GM18508 (cell line): ENCODE data around the gene SMAD5.

Experiments used
- ATAC-seq: cut with Tn5 transposase; IDR thresholded peaks from one replicate; pipeline ENCODE4 v1.9.1; 2021; ENCODE audit warnings: moderate number of reproducible peaks; ENCODE audit not compliant: insufficient read depth, unreplicated experiment

The SMAD5 gene

DNA sequence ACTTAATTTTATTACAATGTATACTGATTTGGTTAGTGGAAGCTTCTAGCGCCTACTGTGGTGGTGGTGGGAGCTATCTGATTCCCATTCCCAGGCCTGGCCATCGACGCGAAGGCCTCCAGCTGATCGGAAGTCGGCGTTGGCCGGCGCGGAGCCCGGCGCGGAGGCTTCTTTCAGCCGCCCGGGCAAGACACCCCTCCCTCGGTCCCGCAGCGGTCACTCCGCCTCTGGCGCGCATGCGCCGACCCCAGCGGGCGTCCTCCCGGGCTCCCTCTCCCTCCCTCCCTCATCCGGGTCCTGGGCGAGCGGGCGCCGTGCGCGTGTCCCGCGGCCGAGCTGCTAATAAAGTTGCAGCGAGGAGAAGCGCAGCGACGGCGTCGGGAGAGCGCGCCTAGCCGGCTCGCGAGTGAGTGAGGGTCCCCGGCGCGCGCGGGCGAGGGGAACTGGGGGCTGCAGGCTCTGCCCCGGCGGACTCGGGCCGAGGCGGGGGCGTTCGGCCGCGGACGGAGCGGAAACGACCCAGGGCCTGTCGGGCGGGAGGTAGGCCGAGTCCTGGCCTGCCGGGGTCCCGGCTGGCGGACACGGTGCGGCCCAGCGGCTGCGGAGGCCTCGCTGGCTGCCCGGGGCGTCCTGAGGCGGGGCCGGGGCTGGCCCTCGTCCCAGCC lies at the start of gene SMAD5:
TSS of gene SMAD5 (plus strand) at position 289 of the 665 bp plus-strand sequence. CDS start 20,916 bp downstream, outside the sequence.
- peak; percentile 56 for ATAC-seq

DNA sequence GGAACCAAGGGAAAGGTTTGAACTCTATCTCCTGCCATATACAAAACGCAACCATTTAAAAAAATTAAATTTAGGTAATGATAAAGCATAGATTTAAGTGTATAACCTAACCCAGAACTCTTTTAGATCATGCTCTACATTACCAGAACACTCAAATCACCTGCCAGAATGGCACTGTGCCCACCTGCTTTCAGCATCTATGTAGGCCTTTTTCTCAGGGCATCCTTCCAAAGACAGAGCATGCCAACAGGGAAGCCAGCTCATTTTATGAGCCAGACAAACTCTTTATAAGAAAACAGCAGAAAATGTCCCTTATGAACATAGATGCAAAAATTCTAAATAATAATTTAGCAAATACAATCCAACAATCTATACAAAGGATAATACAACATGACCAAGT lies 47.9 kb upstream of the SMAD5 start:
- ATAC-seq, result no peak

DNA sequence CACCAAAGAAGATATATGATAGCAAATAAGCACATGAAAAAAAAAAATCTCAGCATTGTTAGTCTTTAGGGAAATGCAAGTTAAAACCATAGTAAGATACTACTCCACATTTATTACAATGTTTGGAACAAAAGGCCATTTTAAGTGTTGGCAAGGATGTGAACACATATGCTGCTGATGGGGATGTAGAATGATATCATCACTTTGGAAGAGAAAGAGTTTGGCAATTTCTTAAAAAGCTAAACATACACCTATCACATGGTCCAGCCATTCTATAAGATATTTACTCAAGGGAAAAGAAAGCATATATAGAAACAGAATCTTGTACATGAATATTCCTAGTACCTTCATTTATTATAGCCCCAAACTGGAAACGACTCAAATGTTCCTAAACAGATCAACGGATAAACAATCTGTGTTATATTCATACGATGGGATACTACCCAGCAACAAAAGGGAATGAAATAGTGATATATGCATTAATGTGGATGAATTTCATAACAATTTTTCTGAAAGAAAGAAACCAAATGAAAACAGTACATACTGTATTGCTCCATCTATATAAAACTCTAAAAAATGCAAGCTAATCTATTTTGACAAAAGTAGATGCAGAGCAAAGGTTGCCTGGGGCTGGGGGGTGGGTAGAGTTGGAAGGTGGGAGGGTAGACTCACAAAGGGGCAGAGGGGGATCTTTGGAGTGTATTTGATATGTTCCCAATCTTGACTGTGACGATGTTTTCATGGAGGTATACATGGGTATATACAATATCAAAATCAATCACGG lies 45.7 kb upstream of the SMAD5 start:
- no peak for ATAC-seq

DNA sequence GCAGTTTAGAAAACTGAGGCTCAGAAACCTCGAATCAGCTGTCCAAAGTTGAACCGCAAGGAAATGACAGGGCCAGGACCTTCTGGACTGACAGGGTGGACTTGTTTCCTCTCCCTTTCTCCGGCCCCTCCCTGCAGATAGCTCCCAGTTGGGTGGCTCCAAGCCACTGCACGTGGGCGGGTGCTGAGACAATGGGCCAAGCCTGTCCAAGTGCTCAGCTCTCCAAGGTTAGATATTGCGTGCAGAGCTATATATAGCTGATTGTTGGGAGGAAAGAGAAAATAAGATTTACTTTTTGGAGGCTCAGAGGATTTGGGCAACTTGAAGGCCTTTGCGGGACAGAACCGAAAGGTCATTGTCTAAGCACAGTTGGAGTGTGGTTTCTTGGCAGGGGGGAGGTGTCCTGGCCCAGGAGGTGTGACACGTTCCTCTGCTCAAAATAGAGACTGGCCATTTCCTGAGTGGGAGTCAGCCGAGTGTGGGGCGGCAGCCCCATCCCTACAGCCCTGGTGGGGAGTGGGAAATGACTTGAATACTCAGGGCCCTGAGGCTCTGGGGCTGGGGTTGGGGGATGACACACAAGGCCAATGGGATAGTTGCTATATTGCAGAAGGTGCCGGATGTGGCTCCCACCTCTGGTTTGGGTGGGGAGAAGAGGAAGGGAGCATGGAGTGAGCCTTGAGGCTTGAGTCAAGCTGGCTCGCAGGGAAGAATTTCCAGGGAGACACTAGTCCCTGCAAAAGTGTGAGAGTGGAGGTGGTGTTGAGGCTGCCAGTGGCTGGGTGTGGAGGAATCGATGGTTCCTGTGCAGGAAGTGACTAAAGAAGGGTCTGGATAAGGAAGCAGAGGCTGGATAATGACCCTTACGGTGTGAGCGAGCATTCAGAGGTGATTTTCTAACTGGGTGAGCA lies 44.4 kb upstream of the SMAD5 start:
- no peak for ATAC-seq

DNA sequence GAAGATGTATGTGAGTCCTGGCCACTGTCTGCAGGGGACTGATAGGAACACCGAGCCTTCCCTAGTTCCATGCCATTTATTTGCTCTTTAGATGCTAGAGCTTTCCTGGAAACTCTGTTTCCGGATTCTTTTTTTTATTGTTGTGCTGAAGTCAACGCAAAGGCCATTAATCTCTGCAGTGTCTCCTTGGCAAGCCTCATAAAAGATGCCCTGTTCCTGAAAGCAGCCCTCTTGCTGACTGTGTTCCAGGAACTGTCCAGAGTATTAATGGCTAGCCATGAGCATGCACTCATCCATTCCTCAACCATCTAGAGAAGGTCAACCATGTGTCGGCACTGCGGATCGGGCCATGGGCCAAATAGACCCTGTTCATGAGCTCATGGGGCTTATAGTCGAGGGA lies 42.9 kb upstream of the SMAD5 start:
- no peak for ATAC-seq

DNA sequence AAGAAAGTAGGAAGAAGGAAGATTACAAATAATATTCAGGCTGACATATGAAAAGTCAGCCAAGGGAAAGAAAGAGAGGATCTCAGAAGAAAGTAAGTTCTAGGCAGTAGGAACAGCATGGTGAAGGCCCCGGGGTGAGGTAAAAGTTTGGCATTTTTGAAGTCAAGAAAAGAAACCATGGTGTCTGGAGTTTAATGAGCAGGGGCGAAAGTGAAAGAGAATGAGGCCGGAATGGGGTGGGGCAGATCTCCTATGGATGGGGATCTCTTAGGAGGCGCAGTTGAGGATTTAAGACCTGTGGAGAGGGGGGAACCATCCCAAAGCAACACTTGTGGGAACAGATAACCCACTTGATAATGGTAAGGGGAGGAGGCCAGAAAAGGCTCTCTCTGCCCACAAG lies 42.3 kb upstream of the SMAD5 start:
- ATAC-seq, result no peak

DNA sequence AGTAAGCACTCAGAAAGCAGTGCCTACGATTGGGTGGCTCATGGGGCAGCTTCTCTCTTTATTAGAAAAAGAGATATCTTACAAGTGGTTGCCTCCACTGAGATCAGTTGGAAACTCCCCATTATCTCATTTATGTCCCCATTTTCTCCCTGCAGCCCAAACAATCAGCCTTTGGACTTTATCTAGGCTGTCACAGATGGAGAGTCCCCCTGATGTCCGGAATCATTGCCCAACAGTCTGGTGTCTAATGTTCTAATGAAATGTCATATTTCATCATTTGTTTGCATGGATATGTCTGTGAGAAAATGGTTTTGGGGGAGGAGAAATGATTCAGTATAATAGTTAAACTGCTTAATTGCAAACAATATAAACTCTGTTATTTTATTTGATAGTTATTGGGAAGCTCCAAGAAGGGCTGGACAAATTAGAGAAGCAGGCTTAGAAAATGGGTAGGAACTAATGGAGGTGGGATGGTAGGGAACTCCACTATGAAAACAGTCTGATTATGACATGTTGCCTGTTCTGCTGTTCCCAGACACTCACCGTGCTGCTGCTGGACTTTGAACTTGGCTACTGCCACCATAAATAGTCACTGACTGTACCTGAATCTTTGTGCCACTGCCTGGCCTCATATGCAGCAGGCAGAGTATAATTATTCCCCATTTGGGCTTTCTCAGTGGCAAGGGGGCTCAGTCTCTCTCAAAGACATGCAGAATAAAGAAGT lies 38.3 kb upstream of the SMAD5 start:
- no peak for ATAC-seq

DNA sequence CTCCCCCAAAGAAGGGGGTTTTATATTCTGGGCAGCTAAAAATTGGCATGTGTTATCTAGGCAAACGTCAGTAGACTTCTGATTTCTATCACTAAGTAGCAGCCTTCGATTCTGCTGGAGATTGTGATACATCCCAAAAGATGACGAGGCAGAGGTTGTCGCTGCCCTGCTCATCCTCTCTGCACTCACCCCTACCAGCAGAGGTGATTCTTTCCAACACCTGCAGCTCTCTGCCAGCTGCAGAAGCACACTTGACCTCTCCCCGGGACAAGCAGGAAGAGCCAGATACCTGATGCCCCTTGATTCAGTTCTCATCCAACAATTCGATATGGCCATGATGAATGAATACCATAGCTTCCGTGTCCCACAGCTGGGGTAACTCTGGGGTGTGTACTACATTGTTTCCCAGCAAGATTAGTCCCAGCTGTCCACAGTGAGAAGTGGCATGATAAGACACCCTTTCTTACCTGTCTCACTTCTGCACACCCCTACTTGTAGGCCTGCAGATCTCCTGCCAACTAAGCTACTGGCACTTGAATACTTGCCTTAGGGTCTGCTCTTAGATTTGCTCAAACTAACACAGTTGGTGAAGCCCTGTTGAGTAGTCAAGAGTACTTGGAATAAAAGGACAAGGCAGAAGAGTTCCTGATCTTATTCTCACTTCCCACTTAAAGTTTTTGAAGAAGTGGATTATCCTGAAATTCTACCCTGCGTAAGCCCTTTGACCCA lies 37.6 kb upstream of the SMAD5 start:
- ATAC-seq, result no peak

DNA sequence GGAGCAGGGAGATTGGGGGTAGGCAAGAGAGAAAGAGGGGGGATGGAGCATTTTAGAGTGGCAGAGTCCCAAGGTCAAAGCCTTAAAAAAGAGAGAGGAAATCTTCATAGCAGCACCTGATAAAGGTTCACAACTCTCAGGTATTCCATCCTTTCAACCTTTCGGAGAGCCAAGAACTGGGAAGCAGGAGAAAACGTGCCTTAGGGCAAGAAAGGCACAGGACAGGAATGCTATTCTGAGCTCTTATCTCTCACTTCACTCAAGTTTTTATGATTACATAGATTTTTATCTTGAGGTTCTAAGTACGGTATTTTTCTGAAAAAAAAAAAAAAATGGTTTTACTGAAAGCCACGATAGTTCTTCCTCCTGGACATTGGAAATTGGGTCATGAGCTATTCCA lies 34.5 kb upstream of the SMAD5 start:
- ATAC-seq, result no peak

DNA sequence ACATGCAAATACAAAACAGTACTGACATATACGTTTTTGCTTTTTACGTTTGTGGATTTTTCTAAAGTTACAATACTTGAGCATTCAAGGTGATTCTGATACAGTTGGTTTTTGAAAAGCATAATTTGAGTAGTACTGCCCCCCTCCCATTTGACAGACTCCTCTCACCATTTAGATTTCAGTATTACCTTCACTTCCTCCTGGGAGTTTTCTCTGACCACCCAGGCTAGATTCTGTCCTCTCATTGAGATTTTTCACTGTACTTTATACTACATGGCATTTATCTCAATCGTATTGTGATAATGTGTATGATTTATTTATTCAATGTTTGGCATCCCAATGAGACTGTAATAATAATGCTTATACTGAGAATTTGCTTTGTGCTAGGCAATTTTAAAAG lies 32.8 kb upstream of the SMAD5 start:
- no peak for ATAC-seq

DNA sequence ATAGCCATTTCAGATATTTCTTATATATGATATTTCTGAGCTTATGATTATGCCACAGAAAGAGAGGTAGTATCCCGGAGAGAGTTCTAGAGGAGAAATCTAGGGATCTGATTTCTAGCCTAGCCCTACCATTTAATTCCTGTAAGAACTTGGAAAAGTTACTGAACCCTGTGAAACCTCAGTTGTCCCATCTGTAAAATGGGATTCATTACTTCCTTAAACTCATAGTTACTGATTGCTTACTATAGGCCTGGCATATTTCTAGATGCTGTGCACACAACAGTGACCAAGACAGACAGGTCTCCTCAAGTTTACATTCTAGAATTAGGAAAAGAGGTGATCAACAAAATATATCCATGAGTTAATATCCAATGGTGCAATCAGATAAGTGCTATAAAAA lies 30.8 kb upstream of the SMAD5 start:
- no peak for ATAC-seq

DNA sequence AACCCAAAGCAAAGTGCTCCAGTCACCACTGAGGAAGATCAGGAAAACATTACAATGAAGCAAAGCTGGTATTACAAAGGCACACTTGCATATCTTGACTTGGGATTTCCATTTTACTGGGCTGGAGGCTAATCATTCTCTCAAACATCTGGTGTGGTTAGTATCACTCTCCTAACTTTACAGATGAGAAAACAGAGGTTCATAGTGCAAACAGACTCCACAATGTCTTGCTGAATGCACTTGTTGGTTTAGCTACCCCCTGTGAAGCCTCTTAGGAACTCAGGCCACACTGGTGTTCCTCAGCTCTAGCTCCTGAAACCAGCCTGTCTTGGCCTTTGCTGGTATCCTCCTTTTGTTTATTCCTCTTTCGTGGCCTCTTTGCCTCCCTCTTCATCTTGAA lies 29.5 kb upstream of the SMAD5 start:
- peak; percentile 69 for ATAC-seq

DNA sequence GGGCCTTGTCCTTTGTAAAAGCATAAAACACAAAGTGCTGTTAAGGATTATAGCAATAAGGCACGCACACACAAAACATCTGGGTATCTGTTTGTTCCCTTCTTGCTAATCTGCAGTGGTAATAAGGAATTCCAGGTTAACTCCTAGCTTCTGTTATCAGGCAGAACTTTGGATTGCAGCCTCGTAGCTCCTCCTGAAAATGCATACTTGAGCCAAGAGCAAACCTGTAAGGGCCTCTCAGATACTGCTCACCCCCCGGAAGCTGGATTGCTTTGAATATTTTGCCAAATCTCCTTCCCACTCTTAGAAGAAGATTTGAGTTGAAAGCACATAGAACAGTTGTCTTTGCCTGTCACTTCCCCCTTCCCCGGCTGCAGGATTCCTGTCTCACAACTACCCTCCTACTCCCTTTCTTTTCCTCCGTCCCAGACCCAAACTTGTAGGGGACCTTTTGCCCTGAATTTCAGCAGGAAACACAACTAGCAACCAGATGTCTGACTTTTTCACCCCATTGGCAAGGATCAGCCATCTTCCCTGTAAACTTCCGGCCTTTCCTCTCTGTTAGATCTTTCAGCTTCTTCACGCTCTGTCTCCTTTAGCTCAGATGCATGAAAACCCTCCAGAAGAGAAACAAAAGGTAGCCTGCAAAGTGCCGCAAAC lies 28.2 kb upstream of the SMAD5 start:
- no peak for ATAC-seq

DNA sequence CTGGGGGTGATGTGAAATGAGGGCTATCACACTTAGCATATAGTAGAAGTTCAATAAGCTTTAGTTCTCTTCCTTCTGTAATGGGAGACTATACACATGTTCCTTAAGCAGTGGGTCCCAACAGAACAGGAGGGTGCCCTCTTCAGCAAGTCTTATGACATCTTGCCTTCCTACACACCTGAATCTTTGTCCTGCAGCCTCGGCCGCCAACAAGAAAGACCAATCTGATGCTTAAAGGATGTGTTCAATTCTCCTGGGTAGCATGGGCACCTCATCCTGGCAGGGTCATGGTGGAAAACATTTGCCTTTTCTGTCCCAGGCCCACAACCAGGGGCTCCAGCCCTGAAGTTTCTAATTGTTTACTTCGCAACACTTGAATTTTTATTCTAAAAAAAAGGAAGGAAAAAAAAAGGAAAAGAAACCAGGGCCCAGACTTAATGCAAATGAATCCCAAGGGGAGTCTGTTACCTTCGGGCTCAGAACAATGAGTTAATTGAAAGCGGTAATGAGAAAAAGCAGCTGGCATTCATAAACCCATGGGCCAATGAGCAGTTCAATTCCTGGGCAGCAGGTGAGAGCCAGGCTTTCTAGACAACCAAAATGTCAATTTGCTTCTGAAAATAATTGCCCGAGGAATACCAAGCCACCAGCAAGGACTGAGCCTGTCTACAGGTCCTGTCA lies 26.2 kb upstream of the SMAD5 start:
- no peak for ATAC-seq

DNA sequence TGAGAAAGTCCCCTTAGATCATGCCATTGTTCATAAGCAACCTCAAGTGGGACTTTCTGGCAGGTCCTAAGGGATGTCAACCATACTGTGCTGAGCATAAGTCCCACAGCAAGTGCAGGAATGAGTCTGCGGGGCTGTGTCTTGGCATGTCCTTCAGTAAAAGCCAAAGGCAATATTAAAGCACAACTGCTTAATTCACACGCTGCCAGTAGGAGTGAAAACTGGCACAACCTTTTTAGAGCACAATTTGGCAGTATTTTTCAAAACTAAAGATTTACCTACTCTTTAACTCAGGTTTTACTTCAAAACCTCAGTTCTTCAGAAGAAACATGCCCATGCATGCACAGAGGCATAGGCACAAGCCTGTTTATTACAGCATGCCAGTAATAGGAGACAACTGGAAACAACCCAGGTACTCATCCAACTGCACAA lies 24.4 kb upstream of the SMAD5 start:
- no peak for ATAC-seq

DNA sequence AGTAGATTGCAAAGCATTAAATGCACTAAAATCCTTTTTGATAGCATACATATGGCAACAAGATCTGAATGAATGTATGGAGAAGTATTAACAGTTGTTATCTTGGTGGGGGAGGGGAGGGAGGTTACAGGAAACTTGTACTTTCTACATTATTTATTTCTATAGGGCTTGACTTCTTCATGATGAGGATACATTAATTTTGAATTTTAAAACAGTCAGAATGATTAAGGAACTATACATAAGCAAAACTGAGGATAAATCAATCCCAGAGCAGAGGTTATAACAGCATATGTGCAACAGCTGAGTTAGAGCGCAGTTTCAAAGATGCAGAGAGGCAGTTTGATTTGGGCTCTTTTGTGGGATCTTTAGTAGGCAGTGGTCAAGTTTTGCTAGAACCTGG lies 23.9 kb upstream of the SMAD5 start:
- ATAC-seq, result no peak

DNA sequence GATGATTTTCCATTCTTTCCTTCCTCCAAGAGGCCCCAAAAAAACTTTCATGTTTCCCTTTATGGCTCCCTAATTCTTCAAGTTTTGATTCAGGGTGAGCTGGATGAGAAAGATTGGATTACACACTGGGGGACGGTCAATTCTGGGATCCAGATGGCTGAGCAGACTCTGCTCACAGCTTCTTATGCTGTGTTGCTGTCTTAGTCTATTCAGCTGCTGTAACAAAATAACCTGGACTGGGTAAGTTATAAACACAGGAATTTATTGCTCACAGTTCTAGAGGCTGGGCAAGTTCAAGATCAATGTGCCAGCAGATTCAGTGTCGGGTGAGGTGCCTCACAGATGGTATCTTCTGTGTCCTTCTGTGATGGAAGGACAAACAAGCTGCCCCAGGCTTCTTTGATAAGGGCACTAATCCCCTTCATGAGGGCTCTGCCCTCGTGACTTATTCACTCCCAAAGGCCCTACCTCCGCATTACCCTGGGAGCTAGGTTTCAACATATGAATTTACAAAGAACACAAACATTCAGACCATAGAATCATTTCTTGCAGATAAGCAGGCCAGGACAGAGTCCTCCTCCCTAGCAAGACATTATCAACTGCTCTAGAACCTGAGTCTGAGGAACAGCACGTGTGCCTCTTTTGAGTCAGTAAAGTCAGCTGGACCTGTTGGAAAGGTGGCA lies 23.1 kb upstream of the SMAD5 start:
- no peak for ATAC-seq

DNA sequence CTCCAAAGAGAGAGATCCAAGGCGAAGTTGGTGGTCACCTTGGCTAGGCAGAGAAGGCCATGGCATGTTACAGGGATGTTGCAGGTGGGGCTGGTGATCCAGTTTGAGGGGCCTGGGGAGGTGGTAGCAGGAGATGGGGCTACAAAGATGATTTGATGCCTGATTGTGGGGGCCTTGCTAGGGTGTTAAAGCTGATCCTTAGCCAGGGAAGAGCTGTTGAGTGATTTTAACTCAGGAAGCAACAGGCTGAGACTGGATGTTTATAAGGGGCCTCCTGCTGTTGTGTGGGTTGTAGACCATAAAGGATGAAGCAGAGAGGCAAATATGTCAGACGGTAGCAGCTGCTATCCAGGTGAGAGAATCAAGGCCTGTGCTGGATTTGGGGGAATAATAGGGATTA lies 19.0 kb upstream of the SMAD5 start:
- ATAC-seq, result no peak
